NCI-H146 treated with DMSO at 0.1 percent for 48 hours (cell line): ENCODE results near the gene CBX2.

Experiments used
- DNase-seq: peaks from one replicate; lab custom pipeline; 2025; ENCODE audit not compliant: unreplicated experiment; lab: John Stamatoyannopoulos, UW

Gene CBX2

DNA sequence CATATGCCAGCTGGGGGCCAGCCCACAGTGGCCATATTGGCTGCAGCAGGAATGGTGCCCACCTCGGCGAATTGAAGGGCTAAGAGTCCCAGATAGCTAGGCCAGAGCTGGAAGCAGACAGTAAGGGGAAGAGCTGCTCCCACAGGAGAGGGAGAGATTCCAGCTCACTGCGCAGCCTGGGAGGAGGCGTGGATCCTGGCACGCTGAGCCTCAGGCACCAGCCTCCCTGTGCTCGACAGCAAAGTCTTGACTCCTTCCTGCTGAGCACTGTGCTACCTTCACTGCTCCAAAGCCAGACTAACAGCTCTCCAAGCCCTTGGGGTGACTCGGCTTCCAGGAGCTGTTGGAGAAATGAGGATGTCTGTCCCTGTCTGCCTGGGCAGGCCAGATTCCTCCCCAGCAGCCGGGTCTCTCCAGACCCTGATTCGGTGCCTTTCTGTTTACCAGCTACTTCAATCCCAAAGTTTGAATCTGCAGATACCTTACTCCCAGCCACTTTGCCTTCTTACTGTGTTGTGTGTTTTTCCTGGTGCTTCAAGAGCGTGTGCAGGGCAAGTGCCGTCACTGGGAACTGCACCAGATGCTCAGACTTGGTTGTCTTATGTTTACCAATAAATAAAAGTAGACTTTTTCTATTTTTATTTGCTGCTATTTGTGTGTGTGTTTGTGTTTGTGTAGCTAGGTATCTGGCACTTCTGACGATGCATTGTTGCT is 9.1 kb downstream of the CBX2 start:
- DNase-seq, result no peak

DNA sequence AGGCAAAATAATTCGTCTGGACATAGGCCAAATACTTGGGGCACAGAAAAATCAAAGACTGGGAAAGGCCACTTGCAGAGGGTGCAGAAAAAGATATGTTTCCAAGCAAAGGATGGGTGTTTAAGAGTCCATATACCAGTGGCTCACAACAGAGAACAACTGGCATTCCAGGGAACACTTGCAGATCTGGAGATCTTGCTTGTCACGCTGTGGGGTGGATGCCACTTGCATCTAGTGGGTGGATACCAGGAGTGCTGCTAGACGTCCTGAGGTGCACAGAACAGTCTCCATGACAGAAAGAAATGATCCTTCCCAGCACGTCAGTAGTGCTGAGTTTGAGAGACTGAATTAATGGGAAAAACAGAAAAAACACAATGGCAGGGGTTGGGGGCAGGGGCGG is 10.5 kb downstream of the CBX2 start:
- DNase-seq, result no peak

DNA sequence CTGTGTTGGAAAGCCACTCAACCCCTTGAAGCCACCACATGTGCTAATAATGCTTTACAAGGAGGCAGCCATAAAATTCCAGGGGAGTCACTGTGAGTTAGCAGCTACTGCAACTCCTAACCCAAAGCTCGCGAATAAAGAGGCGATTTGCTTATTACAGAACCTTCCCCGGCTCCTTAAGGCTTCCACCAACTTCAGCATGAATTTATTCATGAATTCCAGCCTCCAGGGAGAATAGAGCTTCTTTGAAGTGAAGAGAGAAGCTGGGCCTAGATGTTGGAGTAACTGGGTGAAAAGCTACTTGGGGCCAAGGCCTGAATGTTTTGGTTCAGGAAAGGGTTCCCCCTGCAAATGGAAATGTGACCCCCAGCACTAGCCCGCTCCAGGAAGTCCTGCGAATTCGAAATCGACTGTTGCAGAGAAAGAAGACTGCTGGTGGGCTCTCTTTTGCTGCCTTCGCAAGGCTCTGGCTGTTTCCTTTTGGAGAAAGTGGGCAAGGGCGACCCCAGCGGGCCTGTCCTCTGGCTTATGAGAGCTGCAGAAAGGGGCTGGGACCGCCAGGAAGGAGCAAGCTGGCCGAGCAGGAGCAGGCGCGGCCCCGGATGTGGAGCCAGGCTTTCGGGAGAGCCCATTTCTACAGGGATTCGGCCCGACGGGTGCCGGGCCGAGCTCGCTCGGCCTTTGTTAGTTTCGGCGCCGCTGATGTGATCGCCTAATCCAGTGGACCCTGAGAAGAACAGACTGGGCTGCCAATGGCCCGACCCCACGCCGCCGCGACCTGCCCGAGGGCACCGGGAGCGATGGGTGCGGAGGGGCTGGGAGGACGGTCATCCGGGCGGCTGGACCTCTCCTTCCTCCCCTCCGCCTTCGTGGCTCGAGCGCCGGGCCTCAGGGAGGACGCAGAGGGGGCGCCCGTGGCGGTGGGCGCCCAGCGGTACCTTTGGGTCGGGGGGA is 11.3 kb downstream of the CBX2 start:
- no peak for DNase-seq

DNA sequence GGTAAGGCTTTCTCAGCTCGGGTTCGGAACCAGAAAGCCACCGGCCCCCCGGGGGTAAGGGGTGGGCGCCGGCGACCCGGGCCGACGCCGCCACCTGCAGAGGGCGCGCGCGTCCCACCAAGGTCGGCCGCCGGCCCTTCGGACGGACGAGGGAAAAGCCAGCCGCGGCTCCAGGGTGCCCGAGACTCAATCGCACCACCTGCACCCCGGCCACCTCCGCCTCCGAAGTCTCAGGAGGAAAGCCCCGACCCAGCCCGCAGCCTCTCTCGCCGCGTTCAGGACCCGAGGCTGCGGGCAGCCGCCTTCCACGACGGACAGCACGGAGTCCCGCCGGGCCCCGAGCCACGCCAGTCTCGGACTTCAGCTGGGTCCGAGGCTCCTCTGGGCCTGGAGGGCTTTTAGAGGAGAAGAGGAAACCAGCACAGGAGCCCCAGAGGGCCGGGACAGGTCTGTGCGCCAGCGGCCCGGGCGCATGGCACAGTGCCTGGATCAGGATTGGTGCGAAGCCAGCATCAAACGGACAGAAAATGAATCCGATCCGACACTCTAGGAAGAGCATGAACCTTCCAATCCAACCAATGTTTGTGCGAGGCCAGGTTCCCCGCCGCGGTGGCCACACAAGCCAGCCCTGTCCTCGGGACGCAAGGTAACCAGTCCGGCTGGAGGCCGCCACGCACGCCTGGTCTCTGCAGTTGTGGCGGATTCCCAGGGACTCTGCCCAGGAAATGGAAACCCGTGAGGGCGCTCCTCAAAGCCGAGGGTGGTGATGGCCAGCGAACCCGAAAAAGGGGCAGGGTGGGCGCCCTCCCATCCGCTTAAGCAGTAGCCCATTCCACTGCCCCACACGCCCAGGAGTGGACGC is 12.2 kb downstream of the CBX2 start:
- no peak for DNase-seq

DNA sequence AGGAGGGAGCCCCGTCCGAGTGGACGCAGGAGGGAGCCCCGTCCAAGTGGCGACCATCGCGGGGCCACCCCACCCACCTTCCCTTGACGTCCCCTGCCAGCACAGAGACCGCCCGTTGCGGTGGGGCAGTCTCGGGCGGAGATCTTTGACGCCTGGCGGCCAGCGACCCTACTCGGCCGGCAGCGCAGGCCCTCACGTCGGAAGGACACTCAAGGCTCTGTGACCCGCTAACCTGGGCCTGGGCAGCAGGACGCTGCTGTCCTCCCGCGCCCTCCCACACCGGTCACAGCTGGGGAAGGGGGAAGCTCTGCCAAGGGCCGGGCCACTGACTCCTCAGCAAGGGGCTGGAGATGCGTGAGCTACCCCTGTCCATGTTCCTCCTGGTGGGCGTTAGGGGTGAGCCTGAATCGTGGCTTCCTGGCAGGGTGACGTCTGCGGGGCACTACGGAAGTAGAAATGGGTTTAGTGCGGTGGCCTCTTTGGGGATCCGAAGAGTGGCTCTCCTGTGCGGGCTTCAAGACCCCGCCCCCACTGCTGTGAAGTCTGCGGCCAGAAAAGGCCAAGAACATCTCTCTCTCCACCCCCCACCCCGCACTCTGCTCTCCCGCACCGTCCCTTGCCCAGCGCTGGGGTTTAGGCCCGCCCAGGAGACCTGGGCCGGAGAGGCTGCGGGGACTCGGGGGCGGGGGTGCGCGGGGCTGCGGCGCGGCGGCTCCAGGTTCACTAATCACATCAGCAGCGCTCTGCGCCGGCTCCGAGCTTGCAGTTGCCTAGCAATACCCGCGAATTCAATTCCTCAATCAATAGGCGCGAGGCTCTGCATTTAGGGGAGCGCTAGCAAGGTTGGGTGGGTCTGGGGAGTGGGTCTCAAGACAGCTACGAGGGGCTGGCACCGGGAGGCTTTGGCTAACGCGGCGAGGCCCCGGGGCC is 13.1 kb downstream of the CBX2 start:
- no peak for DNase-seq

DNA sequence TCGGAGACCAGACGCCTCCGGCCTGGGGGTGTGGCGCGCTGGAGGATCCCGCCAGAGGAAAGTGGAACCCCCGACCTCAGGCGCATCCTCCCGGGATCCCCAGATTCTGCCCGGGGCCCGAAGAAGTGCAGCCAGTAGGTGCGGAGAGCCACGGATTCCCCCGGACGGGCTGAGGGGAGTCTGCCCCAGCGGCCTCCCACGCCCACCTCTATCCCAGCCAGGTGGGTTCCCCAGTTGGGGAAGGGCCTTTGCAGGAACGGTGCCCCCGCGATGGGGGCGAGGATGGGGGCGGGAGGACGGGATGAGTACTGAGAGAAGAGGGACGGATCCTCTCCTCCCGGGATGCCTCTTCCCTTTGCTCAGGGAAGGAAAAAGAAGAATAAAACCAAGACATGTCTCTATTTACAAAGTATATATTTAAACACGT is 13.8 kb downstream of the CBX2 start:
- DNase-seq, result no peak

DNA sequence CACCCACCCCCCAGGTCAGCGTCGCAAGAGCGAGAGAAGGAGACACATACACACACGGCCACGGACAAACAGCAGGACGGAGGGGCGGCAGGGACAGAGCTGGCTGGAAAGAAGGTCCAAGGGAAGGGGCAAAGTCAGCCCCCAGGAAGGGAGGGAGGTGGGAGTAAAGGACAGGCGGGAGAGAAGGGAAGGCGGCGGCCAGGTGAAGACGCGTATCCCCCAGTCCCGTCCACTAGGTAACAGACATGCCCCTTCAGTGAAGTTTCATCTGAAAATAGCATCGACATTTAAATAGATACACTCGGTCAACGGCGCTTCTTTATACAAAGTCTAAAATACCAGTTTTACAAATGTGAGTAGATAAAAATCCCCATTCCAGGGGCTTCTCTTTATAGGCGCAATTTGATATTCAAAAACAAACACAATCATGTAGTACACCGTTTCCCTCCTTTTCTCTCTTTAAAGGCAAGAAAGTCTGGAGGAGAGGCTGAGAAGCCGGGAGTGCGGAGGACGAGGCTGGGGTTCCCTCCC is 14.5 kb downstream of the CBX2 start:
- no peak for DNase-seq

DNA sequence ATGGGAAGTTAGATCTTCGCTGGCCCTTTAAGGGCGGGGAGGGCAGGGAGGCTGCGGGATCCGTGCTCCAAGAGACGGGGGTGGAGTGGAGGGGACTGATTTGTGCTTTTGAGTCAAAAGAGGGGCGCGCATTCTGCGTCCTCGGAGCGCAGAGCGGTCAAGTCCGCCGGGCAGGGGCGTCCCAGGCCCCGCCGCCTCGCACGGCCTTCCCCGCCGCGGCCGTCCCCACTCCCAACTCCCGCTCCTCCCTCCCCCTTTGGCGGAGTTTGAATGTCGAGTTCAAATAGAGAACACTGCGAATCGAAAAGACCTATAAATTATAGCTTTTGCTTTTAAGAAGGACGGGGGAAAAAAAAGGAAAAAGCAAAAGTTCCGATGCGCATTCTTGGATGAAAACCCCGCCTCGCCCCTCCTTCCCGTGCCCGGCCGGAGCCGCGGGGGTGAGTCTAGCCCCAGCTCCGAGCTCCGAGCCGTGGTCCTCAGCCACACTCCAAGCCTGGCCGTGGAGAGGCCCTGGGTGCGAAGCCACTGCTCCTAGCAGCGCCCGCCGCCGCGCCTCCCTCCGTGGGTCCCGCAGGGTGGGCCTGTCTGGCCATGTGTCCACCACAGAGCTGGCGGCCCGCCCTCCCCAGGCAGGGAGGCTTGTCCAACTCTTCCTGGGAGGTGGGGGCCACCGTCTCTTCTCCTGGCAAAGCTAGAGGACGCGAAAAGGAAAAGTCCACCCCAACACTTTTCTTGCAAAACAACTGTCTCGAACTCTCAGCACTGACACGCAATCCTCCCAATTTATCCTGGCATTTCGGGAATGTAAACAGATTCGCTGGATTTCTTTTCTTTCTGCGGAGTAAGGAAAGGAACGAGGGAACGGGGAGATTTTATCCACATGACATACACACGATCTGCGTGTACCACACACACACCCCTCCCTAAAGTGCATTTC is 15.3 kb downstream of the CBX2 start:
- DNase-seq, result no peak

GRCh38 chr17:79793924-79794304 is 16.0 kb downstream of the CBX2 start:
- DNase-seq, result no peak

DNA sequence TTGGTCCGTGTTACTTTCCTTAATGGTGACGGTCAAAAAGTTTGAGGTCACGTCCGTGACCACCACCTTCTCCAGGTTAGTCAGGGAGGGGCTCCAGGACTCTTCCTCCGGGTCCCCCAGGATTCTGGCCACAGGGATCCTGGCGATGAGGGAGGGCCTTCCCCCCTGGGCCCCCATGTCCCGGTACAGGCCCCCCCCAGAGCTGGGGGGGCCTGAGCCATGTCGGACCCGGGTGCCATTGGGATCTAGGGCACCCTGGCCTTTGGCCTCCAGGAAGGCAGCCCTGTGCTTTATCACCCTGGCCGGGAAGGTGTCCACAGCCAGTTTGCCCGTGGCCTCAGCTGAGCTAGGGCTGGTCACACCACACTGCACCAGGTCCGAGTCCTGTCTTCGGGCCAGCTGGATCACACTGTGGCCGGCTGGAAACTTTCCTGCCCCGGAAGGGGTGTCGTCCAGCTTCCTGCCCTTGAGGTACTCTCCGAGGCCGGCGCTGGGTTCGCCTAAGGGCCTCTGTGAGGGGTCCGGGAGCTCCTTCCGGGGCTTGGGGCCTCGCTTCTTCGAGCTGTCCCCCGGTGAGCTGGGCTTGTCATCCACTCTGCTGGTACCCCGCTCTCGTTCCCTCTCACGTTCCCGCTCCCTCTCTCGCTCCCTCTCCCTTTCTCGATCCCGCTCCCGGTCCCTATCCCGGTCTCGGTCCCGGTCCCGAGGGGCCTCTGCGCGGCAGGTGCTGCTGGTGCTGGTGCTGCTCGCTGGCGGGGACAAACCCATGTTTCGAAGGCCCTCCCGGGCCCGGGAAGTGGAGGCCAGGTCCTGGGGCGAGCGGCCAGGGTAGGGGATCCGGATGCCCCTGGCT is 16.9 kb downstream of the CBX2 start:
- DNase-seq, result no peak

- no peak for DNase-seq
Observed at GRCh38 chr17:79795795-79796443, 18.0 kb downstream of the CBX2 start.

- no peak for DNase-seq
Observed at GRCh38 chr17:79796444-79796762, 18.5 kb downstream of the CBX2 start.

GRCh38 chr17:79796763-79797491 is 19.0 kb downstream of the CBX2 start, which contains the start of gene CBX8:
TSS of gene CBX8 (minus strand) at chr17:79797077. CDS start at chr17:79796998, 79 bp downstream.
- peak; percentile 96 for DNase-seq

DNA sequence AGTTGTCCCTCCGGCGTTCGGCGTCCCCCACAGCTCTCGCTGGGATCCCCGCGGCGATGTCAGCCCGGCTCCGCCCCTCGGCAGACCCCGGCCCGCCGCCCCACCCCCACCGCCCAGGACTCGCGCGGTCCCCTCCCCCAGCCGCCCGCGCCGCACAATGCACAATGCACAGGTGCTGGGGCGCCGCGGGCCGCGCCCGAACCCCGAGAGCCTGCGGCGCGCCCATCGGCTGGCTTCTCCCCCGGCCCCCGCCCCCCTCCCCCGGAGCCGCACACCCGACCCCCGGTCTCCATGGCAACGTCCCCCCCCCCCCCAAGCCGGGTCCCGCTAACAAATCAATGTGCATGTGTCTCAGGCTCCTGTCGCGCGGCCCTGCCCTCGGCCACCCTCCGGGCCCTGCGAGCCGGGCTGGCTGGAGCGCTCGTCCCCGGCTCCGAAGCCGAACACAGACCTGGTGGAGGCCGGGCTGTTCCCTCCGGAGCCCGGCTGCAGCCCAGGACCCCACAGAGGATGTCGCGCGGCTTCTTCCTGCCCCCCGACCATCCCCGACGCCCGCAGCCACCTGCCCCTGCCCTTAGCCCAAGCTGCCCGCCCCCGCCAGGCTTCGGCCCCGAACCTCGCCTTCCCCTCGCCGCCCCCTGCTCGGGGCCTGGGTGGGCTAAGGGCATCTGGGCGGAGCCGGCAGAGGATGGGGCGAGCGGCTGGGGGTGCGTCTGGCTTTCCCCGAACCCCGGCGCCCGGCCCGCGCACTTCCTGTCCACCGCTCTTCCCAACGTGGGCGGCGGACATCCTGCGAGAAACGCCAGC is 19.7 kb downstream of the CBX2 start:
- DNase-seq, result peak; percentile 48

GRCh38 chr17:79798299-79799173 is 20.6 kb downstream of the CBX2 start:
- no peak for DNase-seq
